Ectodermal cell (in vitro differentiated cells): Measurements from ENCODE around the gene ACSBG1.

Experiments used
- H3K27ac ChIP-seq: 2 replicates; pipeline ENCODE4 v1.7.0; 2013; ENCODE audit warnings: mild to moderate bottlenecking, low read depth, low read length; ENCODE audit not compliant: insufficient read depth, poor library complexity, severe bottlenecking
- H3K27me3 ChIP-seq: 2 replicates; pipeline ENCODE4 v1.7.0; 2013; ENCODE audit warnings: mild to moderate bottlenecking, low read length; ENCODE audit not compliant: insufficient read depth, control insufficient read depth, poor library complexity, severe bottlenecking
- H3K36me3 ChIP-seq: one replicate; pipeline ENCODE4 v1.7.0; 2013; ENCODE audit warnings: low read length; ENCODE audit not compliant: control insufficient read depth, insufficient read depth
- H3K4me1 ChIP-seq: one replicate; pipeline ENCODE4 v1.7.0; 2013; ENCODE audit warnings: low read length; ENCODE audit not compliant: control insufficient read depth, insufficient read depth
- H3K4me3 ChIP-seq: 2 replicates; pipeline ENCODE4 v1.7.0; 2013; ENCODE audit warnings: low read depth, low read length, control low read depth; ENCODE audit not compliant: insufficient read depth
- H3K9me3 ChIP-seq: 2 replicates; pipeline ENCODE4 v1.7.0; 2013; ENCODE audit warnings: mild to moderate bottlenecking, low read length, moderate library complexity; ENCODE audit not compliant: control insufficient read depth
- WGBS, 2 experiments: methylation state at CpG; one replicate each; pipeline ENCODE4 v1.1.7; 2013; ENCODE audit warnings: missing lambda C conversion rate in 2 of 2; 5-methylcytosine and 5-hydroxymethylcytosine counted together

ACSBG1 gene

DNA sequence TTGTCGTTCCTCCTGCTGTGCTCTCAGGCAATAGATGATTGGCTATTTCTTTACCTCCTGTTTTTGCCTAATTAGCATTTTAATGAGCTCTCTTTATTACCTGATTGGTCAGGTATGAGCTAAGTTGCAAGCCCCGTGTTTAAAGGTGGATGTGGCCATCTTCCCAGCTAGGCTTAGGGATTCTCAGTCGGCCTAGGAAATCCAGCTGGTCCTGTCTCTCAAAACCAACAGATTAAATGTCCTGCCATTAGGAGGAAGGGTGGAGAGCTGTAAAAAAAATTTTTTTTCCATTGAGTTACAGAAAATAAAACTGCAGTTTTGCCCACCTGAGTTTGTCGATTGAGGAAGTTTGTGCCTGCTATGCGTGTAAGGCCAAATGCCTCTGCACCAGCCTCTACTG, 5.4 kb upstream of the ACSBG1 start:
- no peaks in the 10 kb centered on the region for H3K27me3 ChIP-seq
- H3K36me3 ChIP-seq: no peaks in the 10 kb centered on the region
- H3K9me3 ChIP-seq: no peaks in the 10 kb centered on the region
- peaks cover 12% of the 10 kb centered on the region for H3K4me1 ChIP-seq
- no peak overlapping the region for H3K4me3 ChIP-seq
- WGBS, 2 experiments: 83 to 90% methylated on average over 5 of the region's 5 CpGs
- no peak overlapping the region for H3K27ac ChIP-seq

DNA sequence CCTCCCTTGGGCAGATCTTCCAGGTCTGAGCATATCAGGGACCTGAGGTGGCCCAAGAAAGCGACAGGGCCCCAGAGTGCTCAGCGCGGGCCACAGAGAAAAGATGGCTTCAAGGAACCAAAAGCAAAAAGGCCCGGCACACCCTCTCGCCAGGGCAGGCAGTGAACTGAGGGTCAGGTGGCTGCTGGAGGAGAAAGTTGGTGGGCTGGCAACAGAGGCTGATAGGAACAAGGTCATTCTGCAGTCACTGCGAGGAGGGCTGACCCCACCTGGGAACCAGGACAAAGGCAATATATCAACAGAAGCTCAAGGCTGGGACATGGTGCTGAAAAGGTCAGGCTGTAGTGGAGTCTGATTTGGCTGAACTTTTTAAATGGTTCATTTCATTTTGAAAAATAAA, 2.8 kb upstream of the ACSBG1 start:
- Histone ChIP-seq H3K9me3 (no peaks in the 10 kb centered on the region), H3K27me3 (no peaks in the 10 kb centered on the region), H3K4me1 (peaks cover 5% of the 10 kb centered on the region), H3K36me3 (no peaks in the 10 kb centered on the region), H3K27ac (no peak overlapping the region), H3K4me3 (no peak overlapping the region)
- 83 to 89% methylated on average over 6 of the region's 6 CpGs for WGBS, 2 experiments

DNA sequence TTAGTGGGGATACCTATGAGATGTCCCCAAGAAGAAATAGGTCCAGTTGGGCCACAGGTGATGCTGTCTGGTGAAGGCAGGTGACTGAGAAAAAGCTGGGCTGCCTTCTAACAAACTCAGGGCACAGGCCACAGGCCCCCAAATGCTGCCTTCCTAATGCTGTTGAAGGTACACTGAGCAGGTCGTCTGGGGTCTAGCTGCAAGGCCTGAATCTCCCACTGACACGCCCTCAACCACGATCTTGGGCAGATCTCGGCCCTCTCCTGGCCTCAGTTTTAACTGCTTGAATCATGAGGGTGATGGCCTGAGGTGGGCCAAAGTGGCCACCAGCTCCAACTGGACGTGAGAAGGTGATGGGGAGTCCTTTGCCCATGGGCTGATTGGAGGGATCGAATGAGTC, 2.1 kb upstream of the ACSBG1 start:
- no peaks in the 10 kb centered on the region for H3K36me3 ChIP-seq

DNA sequence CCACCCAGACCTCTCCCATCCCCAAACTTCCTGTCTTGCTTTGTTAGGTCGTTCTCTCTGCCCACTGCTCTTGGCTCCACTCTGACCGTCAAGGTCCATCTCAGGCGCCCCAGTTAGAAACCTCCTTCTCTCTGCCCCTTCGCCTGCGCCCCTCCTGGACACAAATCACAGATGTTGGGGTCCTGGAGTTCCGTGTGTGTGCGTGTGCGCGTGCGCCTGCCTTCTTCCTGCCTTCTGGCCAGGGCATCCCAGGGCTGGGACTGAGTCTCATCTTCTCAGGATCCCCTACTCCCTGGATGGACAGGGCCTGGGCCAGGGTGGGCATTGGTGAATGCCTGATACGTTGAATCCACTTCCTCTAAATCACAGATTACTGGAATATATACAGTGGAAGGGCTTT, 869 bp downstream of the ACSBG1 start:
- H3K27ac ChIP-seq: no peak overlapping the region
- H3K4me1 ChIP-seq: peaks cover 5% of the 10 kb centered on the region
- no peak overlapping the region for H3K4me3 ChIP-seq
- H3K9me3 ChIP-seq: no peaks in the 10 kb centered on the region
- no peaks in the 10 kb centered on the region for H3K36me3 ChIP-seq
- H3K27me3 ChIP-seq: no peaks in the 10 kb centered on the region
- WGBS, 2 experiments: 84 to 86% methylated on average over 11 of the region's 11 CpGs

More for the DNA sequence above, 2.1 kb upstream of the ACSBG1 start:
- H3K4me3 ChIP-seq: no peak overlapping the region
- no peaks in the 10 kb centered on the region for H3K9me3 ChIP-seq
- WGBS, 2 experiments: 93 to 94% methylated on average over 6 of the region's 6 CpGs
- H3K27me3 ChIP-seq: no peaks in the 10 kb centered on the region
- peaks cover 5% of the 10 kb centered on the region for H3K4me1 ChIP-seq
- no peak overlapping the region for H3K27ac ChIP-seq

DNA sequence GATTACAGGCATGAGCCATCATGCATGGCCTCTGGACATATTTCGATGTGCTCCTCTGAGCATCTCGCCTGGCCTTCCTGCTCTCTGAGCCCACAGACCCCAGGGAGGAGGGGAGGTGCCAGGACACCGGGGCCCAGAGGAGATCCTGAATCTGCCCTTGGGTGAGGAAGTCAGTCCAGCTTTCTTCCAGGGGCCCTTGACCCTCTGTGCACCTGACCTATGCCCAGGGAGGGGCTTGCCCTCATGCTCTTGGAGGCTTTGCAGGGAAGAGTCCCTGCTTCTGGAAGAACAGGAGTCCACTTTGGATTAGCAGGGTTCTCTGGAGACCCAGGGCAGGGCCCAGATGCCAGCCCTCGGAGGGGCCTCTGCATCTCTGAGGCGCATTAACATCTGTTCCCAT, 1.4 kb downstream of the ACSBG1 start:
- Histone ChIP-seq H3K9me3 (no peaks in the 10 kb centered on the region), H3K27ac (no peak overlapping the region), H3K27me3 (no peaks in the 10 kb centered on the region), H3K36me3 (no peaks in the 10 kb centered on the region), H3K4me3 (no peak overlapping the region), H3K4me1 (peaks cover 5% of the 10 kb centered on the region)
- WGBS, 2 experiments: 93 to 94% methylated on average over 5 of the region's 5 CpGs

DNA sequence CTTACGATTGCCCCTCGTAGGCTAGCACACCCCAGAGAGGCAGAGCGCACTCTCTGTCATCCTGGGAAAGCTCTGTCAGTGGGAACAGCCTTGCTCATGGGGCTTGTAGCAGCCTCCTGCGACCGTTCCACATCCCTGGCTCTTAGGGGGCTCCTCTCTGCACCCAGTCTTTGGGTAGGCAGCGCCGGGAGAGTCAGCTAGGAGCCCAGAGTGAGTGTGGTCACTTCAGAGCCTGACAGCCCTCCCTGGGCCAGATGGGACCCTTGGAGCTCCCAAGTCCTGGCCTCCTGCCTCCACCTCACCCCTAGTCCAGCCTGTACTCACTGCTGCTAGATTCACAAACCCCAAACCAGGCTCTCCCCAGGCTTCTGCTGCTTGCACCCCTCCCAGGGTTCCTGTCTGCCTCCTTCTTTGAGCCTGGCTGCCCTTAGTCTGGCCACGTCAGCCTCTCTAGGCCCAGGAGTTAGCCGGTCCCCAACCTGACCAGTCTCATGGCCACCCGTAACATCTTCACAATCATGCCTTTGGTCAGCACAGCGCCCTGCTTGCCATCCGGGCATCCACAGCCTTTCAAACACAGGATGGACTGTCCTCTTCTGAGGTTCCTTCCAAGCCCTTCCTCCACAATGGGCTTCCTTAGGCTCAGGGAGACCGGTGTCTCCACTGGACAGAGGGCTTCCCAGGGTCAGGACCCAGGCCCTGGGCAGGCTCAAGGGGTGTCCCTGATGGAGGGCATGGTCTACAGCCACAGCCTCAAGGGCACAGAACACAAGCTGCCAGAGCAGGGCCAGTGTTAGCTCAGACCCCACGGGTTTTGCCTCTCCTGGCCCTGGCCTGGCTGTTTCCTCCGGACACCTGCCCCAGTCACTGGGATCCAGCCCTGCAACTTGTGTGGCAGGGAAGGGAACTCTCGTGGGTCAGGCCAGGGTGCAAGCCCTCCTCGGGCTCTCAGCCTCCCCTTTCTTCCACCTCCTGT, 4.6 kb downstream of the ACSBG1 start:
- Histone ChIP-seq H3K36me3 (no peaks in the 10 kb centered on the region), H3K4me3 (no peak overlapping the region), H3K9me3 (no peaks in the 10 kb centered on the region), H3K4me1 (peaks cover 1% of the 10 kb centered on the region), H3K27ac (no peak overlapping the region), H3K27me3 (no peaks in the 10 kb centered on the region)
- WGBS, 2 experiments: 93 to 94% methylated on average over 17 of the region's 17 CpGs

DNA sequence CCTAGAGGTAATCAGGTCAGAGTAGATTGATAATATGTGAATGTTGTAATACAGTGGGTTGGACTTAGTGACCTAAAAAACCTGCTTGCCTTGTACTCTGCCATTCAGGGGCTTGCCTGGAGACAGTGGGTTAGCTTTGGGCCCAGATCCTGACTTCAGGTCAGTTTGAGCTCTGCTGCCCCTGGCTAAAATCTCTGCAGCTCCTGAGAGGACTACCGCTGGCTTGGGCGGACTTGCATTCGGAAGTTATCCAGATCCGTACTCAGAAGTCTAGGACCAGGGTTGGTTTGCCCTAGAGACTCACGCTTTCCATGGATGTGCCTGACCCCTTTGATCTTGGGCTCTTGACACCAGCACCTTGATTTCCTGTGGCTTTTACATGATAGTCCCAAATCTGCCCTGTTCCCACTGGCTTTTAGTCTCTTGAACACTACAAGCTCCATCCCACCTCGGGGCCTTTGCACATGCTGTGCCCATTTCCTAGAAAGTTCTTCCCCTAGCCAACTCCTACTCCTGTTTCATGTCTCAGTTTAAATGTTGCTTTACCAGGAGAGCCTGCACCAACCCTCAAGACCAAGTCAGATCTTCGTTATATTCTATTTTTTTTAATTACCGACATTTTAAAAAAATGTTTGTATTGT, 5.9 kb downstream of the ACSBG1 start:
- Histone ChIP-seq H3K27ac (no peak overlapping the region), H3K36me3 (no peaks in the 10 kb centered on the region), H3K27me3 (no peaks in the 10 kb centered on the region), H3K4me3 (no peak overlapping the region), H3K9me3 (no peaks in the 10 kb centered on the region), H3K4me1 (no peaks in the 10 kb centered on the region)
- WGBS, 2 experiments: 95% methylated on average over 6 to 7 of the region's 8 CpGs

DNA sequence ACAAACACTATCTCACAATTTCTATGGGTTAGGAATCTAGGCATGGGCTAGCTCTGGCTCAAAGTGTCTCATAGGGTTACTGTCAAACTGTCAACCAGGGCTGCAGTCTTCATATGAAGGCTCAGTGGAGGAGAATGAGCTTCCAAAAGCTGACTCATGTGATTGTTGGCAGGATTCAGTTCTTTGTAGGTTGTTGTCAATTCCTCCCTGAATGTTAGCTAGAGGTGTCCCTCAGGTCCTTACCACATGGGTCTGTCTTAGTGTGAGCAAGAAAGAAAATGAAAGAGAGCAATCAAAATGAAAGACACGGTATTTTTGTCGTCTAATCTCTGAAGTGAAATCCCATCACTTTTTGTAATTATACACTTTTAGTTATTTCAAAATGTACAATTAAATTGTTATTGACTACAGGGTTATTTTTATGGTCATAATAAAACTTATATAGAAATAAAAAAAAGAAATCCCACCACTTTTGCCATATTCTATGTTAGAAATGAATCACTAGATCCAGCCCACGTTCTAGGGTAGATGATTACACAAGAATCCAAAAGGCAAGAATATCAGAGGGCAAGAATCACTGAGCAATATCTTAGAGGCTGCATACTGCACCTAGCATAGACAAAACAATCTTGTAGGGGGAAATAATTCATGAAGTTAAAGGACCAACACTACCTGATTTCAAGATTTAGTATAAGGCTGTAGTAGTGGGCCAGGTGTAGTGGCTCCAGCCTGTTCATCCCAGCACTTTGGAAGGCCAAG, 8.4 kb downstream of the ACSBG1 start:
- no peaks in the 10 kb centered on the region for H3K36me3 ChIP-seq
- no peak overlapping the region for H3K4me3 ChIP-seq
- no peaks in the 10 kb centered on the region for H3K4me1 ChIP-seq
- 88 to 100% methylated on average over 1 to 3 of the region's 3 CpGs for WGBS, 2 experiments
- no peaks in the 10 kb centered on the region for H3K9me3 ChIP-seq
- no peaks in the 10 kb centered on the region for H3K27me3 ChIP-seq
- no peak overlapping the region for H3K27ac ChIP-seq

DNA sequence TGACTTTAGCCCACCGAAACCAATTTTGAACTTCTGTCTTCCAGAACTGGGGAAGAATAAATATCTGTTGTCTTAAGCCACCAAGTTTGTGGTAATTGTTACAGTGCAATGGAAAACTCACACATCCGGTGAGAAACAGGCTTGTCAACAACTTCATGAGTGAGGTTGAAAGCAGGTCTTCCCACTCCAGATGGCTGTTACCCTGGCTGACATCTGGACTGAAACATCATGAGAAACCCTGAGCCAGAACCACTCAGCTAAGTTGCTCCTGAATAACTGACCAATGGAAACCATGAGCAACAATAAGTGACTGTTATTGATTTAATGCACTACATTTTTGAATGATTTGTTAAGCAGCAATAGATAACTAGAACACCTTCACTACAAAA, 10.3 kb downstream of the ACSBG1 start:
- Histone ChIP-seq H3K9me3 (no peaks in the 10 kb centered on the region), H3K4me1 (no peaks in the 10 kb centered on the region), H3K27me3 (no peaks in the 10 kb centered on the region), H3K4me3 (no peak overlapping the region), H3K36me3 (no peaks in the 10 kb centered on the region), H3K27ac (no peak overlapping the region)
- WGBS, 2 experiments: 95 to 97% methylated on average over 2 of the region's 2 CpGs
